Measurements from ENCODE around the gene PLEKHF1.

PLEKHF1 gene

GRCh38 chr19:29665215-29665825 is at the start of gene PLEKHF1:
PLEKHF1 (plus strand) TSS chr19:29665461; CDS start chr19:29673840, 8,379 bp downstream.
- TF ChIP-seq CTCF (IDR thresholded peaks at IDR 0.05; ENCODE audit: low read depth, low read length), result no peak
- no peak for DNase-seq (ENCODE audit: extremely low read depth, low read depth)

- DNase-seq (ENCODE audit: extremely low read depth, low read depth), result no peak
- no peak for TF ChIP-seq CTCF (IDR thresholded peaks at IDR 0.05; ENCODE audit: low read depth, low read length)
These were observed 49.3 kb upstream of the PLEKHF1 start for GRCh38 chr19:29615891-29616425.

GRCh38 chr19:29616541-29616940 is 48.7 kb upstream of the PLEKHF1 start:
- TF ChIP-seq CTCF (IDR thresholded peaks at IDR 0.05; ENCODE audit: low read depth, low read length), result no peak
- DNase-seq (ENCODE audit: extremely low read depth, low read depth), result no peak

GRCh38 chr19:29617366-29618266 is 47.6 kb upstream of the PLEKHF1 start:
- DNase-seq (ENCODE audit: extremely low read depth, low read depth), result no peak
- TF ChIP-seq CTCF (IDR thresholded peaks at IDR 0.05; ENCODE audit: low read depth, low read length), result no peak

- no peak for DNase-seq (ENCODE audit: extremely low read depth, low read depth)
- no peak for TF ChIP-seq CTCF (IDR thresholded peaks at IDR 0.05; ENCODE audit: low read depth, low read length)
These were observed 46.8 kb upstream of the PLEKHF1 start for GRCh38 chr19:29618434-29618833.

GRCh38 chr19:29618871-29619270 is 46.4 kb upstream of the PLEKHF1 start:
- no peak for DNase-seq (ENCODE audit: extremely low read depth, low read depth)
- no peak for TF ChIP-seq CTCF (IDR thresholded peaks at IDR 0.05; ENCODE audit: low read depth, low read length)

- TF ChIP-seq CTCF (IDR thresholded peaks at IDR 0.05; ENCODE audit: low read depth, low read length), result no peak
- no peak for DNase-seq (ENCODE audit: extremely low read depth, low read depth)
These were observed 44.3 kb upstream of the PLEKHF1 start for GRCh38 chr19:29620931-29621351.

Measured in AG09319 (cell line).